ENCODE measurements around the gene DRC3.
"Not testable (repeated sequence)": the region's sequence is repeated elsewhere in the genome, so short reads cannot be mapped to it uniquely, and the experiment has no call there.

Gene DRC3

DNA sequence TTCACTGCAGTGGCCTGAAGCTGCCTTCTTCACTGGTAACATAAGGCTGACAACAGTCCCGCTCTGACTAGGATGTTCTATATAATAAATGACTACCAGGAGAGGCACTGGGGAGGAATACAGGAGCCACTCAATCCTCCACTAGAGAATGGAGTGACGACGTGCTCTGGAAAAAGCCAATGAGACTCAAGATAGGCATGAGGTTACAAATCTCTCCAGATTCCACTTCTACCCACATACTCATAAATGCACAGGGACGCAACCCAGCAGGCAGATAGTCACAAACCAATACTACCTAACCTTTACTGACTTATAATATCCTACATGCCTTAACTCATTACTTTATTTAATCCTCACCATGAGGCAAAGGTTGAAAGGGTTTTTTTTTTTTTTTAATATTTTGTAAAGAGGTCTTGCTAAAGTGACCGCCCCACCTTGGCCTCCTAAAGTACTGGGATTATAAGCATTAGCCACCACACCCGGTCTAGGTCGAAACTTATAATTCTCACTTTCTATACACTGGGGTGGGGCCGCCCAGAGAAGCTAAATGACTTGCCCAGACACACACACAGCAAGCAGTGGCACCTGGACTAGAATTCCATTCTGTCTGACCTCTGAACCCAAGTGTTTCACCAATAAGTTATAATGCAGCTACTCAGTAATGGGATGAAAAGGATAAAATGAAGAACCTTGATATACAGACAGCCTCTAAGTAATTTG, 34.1 kb upstream of the DRC3 start:
- no peaks in the 10 kb centered on the region for H3K9me3 ChIP-seq (ENCODE audit: insufficient read depth, low read depth, low read length)
- H3K36me3 ChIP-seq (ENCODE audit: insufficient read depth, low read length): no peaks in the 10 kb centered on the region
- H3K4me2 ChIP-seq (ENCODE audit: low read depth, low read length, poor library complexity, severe bottlenecking): no peak overlapping the region
- no peak overlapping the region for H2AFZ ChIP-seq (ENCODE audit: low read length)
- no peak overlapping the region for H3K4me3 ChIP-seq (ENCODE audit: low read length, poor library complexity, severe bottlenecking)
- H3F3A ChIP-seq (ENCODE audit: low read depth): no peaks in the 10 kb centered on the region
- H3K9ac ChIP-seq (ENCODE audit: low read depth, low read length, poor library complexity, severe bottlenecking): no peak overlapping the region
- no peaks in the 10 kb centered on the region for H3K9me2 ChIP-seq (replicated peaks; ENCODE audit: low read depth, low read length)
- H3K79me2 ChIP-seq (ENCODE audit: insufficient read depth, low read length): no peaks in the 10 kb centered on the region; the same call in 1 of the 2 replicates
- peaks cover 30% of the 10 kb centered on the region for H3K4me1 ChIP-seq (ENCODE audit: insufficient read depth, low read length, poor library complexity, severe bottlenecking)
- no peak for TF ChIP-seq EZH2phosphoT487 (IDR thresholded peaks at IDR 0.05; ENCODE audit: borderline replicate concordance)
- TF ChIP-seq, protein P1, sequence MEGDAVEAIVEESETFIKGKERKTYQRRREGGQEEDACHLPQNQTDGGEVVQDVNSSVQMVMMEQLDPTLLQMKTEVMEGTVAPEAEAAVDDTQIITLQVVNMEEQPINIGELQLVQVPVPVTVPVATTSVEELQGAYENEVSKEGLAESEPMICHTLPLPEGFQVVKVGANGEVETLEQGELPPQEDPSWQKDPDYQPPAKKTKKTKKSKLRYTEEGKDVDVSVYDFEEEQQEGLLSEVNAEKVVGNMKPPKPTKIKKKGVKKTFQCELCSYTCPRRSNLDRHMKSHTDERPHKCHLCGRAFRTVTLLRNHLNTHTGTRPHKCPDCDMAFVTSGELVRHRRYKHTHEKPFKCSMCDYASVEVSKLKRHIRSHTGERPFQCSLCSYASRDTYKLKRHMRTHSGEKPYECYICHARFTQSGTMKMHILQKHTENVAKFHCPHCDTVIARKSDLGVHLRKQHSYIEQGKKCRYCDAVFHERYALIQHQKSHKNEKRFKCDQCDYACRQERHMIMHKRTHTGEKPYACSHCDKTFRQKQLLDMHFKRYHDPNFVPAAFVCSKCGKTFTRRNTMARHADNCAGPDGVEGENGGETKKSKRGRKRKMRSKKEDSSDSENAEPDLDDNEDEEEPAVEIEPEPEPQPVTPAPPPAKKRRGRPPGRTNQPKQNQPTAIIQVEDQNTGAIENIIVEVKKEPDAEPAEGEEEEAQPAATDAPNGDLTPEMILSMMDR (conservative IDR thresholded peaks at IDR 0.05; ENCODE audit: low read length): no peak
- no peaks in the 10 kb centered on the region for H3K27me3 ChIP-seq (ENCODE audit: insufficient read depth, low read length, poor library complexity, severe bottlenecking)
- no peaks in the 10 kb centered on the region for H4K20me1 ChIP-seq (ENCODE audit: insufficient read depth, low read length, poor library complexity, severe bottlenecking)

DNA sequence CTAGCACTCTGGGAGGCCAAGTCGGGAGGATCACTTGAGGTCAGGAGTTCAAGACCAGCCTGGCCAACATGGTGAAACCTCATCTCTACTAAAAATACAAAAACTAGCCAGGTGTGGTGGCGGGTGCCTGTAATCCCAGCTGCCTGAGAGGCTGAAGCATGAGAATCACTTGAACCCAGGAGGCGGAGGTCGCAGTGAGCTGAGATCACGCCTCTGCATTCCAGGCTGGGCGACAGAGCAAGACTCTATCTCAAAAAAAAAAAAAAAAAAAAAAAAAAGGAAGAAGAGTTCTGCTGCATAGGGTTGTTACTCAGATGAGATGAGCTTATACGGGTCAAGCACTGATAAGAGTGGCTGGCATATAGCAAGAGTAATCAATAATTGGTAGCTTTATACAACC, 32.7 kb upstream of the DRC3 start:
- not testable (repeated sequence) for H3K27me3 ChIP-seq (ENCODE audit: insufficient read depth, low read length, poor library complexity, severe bottlenecking); H2AFZ ChIP-seq (ENCODE audit: low read length); H3K4me2 ChIP-seq (ENCODE audit: low read depth, low read length, poor library complexity, severe bottlenecking); H3K79me2 ChIP-seq (ENCODE audit: insufficient read depth, low read length); H4K20me1 ChIP-seq (ENCODE audit: insufficient read depth, low read length, poor library complexity, severe bottlenecking); H3K9ac ChIP-seq (ENCODE audit: low read depth, low read length, poor library complexity, severe bottlenecking); H3K9me3 ChIP-seq (ENCODE audit: insufficient read depth, low read depth, low read length); H3K9me2 ChIP-seq (replicated peaks; ENCODE audit: low read depth, low read length); H3K4me3 ChIP-seq (ENCODE audit: low read length, poor library complexity, severe bottlenecking); H3K36me3 ChIP-seq (ENCODE audit: insufficient read depth, low read length); H3F3A ChIP-seq (ENCODE audit: low read depth)
- H3K4me1 ChIP-seq (ENCODE audit: insufficient read depth, low read length, poor library complexity, severe bottlenecking): peaks cover 24% of the 10 kb centered on the region

DNA sequence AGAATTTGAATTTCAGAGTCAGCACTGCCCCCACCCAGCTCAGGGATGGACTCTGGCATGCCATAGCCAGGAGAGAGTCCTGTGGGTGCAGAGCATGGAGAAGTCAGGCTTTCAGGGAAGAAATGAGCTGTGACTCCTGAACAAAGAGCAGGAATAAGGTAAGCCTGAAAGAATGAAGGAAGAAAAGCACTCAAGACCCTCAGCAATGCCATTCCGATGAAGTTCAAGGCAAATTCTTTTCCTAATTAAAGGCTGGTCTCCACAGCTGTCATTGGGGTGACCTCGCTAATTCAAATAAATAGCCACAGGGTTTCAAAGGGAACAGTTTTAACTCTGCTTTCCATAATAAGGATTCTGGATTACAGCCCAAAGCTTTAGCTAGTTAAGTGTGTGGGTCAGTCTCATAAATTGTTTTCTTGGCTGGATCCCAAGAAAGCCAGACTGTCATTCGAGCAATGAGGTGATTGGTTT, 32.2 kb upstream of the DRC3 start:
- Histone ChIP-seq H3K4me1 (ENCODE audit: insufficient read depth, low read length, poor library complexity, severe bottlenecking) (peaks cover 19% of the 10 kb centered on the region), H3K9me2 (replicated peaks; ENCODE audit: low read depth, low read length) (no peaks in the 10 kb centered on the region), H2AFZ (ENCODE audit: low read length) (no peak overlapping the region), H3F3A (ENCODE audit: low read depth) (no peaks in the 10 kb centered on the region), H3K4me3 (ENCODE audit: low read length, poor library complexity, severe bottlenecking) (no peak overlapping the region), H3K4me2 (ENCODE audit: low read depth, low read length, poor library complexity, severe bottlenecking) (no peak overlapping the region), H3K27me3 (ENCODE audit: insufficient read depth, low read length, poor library complexity, severe bottlenecking) (no peaks in the 10 kb centered on the region), H3K36me3 (ENCODE audit: insufficient read depth, low read length) (no peaks in the 10 kb centered on the region), H3K79me2 (ENCODE audit: insufficient read depth, low read length) (no peaks in the 10 kb centered on the region), H3K9me3 (ENCODE audit: insufficient read depth, low read depth, low read length) (no peaks in the 10 kb centered on the region), H3K9ac (ENCODE audit: low read depth, low read length, poor library complexity, severe bottlenecking) (no peak overlapping the region), H4K20me1 (ENCODE audit: insufficient read depth, low read length, poor library complexity, severe bottlenecking) (no peaks in the 10 kb centered on the region)
- TF ChIP-seq EZH2phosphoT487 (IDR thresholded peaks at IDR 0.05; ENCODE audit: borderline replicate concordance): no peak
- TF ChIP-seq, protein P1 (conservative IDR thresholded peaks at IDR 0.05; ENCODE audit: low read length): no peak

DNA sequence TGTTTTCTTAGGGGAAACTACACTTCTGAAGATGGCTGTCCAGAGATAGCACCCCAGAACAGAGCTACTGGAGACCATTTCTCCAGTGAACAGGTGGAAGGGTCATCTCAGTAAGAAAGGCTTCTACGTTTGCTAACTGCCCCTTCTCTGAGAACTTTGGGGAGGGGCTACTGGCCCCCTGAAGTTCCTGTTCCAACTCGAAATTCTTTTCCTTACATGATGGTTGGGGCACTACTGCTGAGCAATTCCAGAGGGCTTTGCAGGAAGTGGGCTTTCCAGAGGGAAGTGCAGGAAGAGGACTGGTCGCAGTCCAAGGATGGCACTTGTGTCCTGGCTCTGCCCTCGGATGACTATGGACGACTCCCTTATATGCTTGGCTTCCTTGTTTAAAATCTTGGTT, 31.6 kb upstream of the DRC3 start:
- Histone ChIP-seq H3K9ac (ENCODE audit: low read depth, low read length, poor library complexity, severe bottlenecking) (no peak overlapping the region), H3K36me3 (ENCODE audit: insufficient read depth, low read length) (no peaks in the 10 kb centered on the region), H3K4me3 (ENCODE audit: low read length, poor library complexity, severe bottlenecking) (no peak overlapping the region), H3K9me2 (replicated peaks; ENCODE audit: low read depth, low read length) (no peaks in the 10 kb centered on the region), H3K27me3 (ENCODE audit: insufficient read depth, low read length, poor library complexity, severe bottlenecking) (no peaks in the 10 kb centered on the region), H4K20me1 (ENCODE audit: insufficient read depth, low read length, poor library complexity, severe bottlenecking) (no peaks in the 10 kb centered on the region), H3K4me2 (ENCODE audit: low read depth, low read length, poor library complexity, severe bottlenecking) (no peak overlapping the region), H2AFZ (ENCODE audit: low read length) (no peak overlapping the region), H3K4me1 (ENCODE audit: insufficient read depth, low read length, poor library complexity, severe bottlenecking) (peaks cover 13% of the 10 kb centered on the region), H3K79me2 (ENCODE audit: insufficient read depth, low read length) (no peaks in the 10 kb centered on the region), H3K9me3 (ENCODE audit: insufficient read depth, low read depth, low read length) (no peaks in the 10 kb centered on the region), H3F3A (ENCODE audit: low read depth) (no peaks in the 10 kb centered on the region)
- TF ChIP-seq EZH2phosphoT487 (IDR thresholded peaks at IDR 0.05; ENCODE audit: borderline replicate concordance): no peak
- TF ChIP-seq, protein P1 (conservative IDR thresholded peaks at IDR 0.05; ENCODE audit: low read length): no peak

Measured in Loucy (cell line).